Retina (tissue), 1 donor: ENCODE results near the gene NFATC2.
"Not testable (repeated sequence)": the region's sequence is repeated elsewhere in the genome, so short reads cannot be mapped to it uniquely, and the experiment has no call there.

Experiments
- DNase-seq: peaks from one replicate; pipeline ENCODE4 v3.0.0-alpha.2; 2016

NFATC2 gene

DNA sequence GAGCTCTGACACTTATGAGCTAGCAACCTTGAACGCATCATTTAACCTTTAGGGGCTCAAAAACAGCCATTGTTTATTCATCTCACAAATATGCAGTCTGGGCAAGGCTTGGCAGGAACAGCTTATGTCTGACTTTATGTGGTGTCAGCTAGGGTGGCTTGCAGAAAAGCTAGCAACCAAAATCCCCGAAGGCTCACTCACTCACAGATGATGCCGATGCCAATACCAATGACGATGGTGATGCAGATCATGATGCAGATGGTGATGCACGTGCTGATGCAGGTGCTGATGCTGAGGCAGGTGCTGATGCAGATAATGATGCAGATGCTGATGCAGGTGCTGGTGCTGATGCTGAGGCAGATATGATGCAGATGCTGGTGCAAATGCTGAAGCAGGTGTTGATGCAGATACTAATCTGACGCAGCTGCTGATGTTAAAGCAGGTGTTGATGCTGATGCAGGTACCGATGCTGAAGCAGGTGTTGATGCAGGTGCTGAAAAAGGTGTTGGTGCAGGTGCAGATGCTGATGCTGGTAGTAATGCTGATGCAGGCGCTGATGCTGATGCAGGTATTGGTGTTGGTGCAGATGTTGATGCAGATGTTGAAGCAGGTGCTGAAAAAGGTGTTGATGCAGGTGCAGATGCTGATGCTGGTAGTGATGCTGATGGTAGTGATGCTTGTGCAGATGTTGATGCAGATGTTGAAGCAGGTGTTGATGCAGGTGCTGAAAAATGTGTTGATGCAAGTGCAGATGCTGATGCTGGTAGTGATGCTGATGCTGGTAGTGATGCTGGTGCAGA is 195.6 kb downstream of the NFATC2 start:
- DNase-seq, result no peak

DNA sequence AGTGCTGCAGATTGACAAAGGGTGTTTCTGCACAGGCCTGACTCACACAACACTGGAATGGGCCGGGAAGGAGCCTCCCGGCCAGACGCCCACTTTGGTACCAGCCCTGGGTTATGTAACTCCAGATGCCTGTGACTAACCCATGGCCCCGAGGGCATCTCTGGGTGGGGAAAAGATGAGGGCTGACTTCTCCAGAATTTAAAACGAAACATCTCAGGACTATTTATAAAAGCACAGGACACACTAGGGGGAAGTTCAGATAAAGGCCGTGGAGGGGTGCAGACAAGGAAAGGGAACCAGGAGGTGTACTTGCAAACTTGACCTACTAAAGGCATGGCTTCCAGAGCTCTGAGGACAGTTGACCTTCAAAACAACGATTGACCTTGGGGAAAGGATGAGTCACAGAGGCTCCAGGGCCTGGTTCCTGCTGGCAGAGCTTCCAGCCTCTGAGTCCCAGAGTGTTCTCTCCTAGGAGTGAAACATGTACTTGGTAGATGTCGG is 196.9 kb downstream of the NFATC2 start:
- no peak for DNase-seq

DNA sequence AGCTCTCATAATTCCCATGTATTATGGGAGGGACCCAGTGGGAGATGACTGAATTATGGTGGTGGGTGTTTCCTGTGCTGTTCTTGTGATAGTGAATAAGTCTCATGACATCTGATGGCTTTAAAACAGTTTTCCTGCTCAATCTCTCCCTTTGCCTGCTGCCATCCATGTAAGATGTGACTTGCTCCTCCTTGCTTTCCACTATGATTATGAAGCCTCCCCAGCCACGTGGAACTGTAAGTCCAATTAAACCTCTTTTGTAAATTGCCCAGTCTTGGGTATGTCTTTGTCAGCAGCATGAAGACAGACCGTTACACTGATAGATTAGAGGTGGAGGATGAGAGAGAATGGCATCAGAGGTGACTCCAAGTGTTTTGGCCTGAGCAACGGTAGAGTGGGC is 198.7 kb downstream of the NFATC2 start:
- DNase-seq, result not testable (repeated sequence)

DNA sequence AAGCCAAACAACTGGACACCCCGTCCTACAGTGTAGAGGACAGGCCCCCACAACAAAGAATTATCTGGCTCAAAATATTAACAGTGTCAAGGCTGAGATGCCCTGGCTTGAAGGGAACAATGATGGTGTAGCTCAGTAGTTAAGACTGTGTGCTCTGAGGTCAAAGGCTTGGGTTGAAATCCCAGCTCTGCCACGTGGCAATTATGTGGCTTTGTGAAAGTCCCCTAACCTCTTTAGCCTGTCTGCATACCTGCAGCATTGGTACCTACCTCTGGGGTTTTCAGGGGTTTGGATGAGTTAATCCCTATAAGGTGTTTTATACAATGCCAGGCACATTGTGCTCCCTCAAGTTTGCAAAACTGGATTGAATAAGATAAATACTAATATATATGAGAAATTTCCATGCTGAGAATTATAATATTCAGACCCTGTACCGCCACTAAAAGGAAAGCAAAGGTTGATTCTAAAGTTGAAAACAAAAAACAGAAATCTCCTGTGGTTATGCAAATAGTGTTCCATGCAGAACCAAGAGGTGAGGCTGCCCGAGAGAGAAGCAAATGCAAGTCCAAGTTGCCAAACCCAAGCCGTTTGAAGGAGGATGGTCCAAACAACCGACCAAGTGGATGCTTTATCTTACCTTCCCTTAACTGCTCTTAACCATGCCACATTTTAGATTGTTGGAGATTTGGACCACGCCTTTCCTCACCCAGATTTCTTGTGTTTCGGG is 199.8 kb downstream of the NFATC2 start:
- no peak for DNase-seq

DNA sequence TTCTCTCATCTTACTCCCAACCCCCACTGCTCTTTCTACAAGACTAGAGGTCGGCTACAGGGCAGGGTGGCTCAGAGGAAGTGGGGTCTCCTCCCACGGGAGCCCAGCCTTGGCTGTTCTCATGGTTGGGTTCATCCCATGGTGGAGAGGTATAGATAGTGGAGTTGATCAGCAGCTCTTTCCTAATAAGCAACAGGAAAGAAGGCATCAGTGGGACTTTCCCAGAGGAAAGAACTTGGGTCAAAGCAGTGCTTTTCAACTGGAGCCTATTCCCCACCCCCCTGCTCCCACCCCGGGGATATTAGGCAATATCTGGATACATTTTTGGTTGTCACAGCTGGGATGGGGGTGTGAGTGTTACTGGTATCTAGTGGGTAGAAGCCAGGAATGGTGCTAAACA is 200.9 kb downstream of the NFATC2 start:
- no peak for DNase-seq

DNA sequence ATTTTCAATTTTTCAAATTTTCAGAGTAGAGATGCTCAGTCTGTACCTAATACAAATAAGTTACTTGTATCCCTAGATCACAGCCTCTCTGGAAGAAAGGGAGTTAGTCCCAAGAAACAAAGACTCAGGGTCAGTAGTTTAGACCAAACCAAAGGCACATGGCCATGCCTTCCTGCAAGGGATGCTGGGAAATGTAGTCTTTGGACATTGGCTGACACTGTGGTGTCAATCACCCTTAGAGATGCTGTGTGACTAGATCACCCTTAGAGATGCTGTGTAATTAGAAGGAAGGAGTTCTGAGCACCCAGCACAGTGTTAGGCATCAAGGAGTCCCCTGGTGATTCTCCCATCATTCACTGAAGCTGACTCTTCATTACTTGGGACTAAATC is 202.1 kb downstream of the NFATC2 start:
- DNase-seq, result no peak

DNA sequence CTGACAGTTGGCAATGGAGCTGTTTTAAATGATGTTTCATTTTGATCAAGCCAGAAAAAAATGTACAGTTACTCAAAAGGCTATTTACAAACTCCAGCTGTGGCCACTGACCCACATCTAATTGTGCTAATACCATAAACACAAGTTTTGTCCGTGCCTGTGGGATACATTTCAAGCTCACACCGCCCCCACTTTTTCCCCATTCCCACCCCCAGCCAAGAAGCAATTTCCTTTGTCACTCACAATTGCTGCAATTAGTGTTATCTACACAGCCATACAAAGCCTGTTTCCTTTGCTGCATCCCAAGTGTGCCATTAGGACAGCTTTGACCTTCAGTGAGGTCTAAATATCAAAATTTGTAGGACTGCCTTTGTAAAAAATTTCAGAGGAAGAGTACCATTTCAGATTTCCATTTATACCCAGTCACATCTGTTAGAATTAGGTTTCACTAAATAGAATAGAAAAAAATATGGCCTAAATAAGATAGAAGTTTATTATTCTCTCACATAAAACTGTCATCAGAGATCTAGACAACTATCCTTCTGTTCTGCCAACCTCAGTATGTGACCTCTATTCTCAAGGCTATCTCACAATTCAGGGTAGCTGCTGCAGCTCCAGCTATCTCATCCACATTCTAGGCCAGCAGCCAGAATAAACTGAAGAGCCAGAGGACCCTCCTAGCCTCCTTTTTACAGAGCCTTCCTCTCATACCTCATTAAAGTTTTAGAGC is 202.6 kb downstream of the NFATC2 start:
- DNase-seq, result peak; percentile 32

DNA sequence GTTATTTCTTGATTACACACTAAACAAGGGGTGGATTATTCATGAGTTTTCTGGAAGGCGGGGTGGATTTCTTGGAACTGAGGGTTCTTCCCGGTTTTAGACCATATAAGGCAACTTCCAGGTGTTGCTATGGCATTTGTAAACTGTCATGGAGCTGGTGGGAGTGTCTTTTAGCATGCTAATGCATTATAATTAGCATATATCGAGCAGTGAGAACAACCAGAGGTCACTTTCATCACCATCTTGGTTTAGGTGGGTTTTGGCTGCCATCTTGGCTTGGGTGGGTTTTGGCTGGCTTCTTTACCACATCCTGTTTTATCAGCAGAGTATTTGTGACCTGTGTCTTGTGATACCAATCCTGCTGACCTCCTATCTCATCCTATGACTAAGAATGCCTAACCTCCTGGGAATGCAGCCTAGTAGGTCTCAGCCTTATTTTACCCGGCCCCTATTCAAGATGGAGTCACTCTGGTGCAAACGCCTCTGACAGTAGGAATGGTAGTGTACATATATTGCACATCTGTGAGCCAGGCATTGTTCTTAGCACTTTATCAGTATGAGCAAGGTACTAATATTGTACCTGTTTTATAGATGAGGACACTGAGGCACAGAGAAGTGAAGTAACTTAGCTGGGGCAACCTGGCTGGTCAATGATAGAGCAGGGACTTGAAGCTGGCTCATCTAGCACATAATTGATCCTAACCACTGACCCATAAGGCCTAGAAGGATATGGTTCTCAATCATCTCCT is 203.7 kb downstream of the NFATC2 start:
- DNase-seq, result no peak

DNA sequence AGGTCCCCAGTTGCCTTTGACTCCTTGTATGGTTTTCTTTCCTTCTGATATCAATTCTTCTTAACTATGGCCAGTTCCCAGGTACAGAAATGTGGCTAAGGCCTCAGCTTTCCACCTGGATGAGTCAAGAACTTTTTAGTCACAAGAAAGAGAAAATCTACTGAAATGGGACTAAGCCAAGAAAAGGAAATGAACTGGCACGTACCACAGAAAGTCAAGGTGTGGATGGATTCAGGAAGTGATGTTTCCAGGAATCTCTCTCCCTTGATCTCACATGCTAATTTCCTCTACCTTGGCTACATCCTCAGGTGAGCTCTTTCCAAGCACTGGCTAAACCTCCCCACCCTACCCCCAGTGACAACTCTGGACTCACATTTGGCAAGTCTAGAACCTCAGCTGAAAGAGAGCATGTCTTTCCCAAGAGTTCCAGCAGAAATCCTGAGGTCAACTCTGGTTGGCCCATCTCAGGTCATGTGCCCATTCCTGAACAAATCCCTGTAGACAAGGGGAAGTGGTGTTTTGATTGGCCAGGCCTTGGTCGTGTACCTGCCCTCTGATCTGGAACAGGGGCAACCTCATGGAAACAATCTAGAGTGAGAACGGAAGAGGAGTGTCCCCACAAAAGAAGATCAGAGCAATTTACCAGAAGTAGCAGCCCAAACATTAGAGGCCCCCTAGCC is 205.3 kb downstream of the NFATC2 start:
- no peak for DNase-seq
